Body of pancreas (tissue), 4 donors: ENCODE measurements around the gene PIP4K2C. TPM values are rescaled to one million over a fixed set of nuclear protein-coding genes. Genes with fewer than 3 reads are reported as not detected.
A peak's percentile ranks its signal among the peaks of the same experiment; 100 is the strongest.
"Not testable (repeated sequence)": the region's sequence is repeated elsewhere in the genome, so short reads cannot be mapped to it uniquely, and the experiment has no call there.

ENCODE experiments used
- ATAC-seq: fragments of 150-250 bp; one replicate; pipeline ENCODE4 v1.9.1; 2016
- DNase-seq, 4 donors: peaks; one replicate each; pipeline ENCODE4 v3.0.0-alpha.2; 2019
- H3K27ac ChIP-seq, 4 donors: fragments of 200-600 bp; sonication (generic); 1 replicate in 3 of 4; 2 replicates in 1 of 4; pipeline versions ENCODE4 v1.5.1 to v1.6.1; 2016 to 2019; ENCODE audit warnings: mild to moderate bottlenecking in 1 of 4, mixed read lengths in 1 of 4, moderate library complexity in 1 of 4
- H3K27me3 ChIP-seq, 2 donors: fragments of 200-600 bp; sonication (generic); one replicate each; pipeline ENCODE4 v1.6.0; 2016; ENCODE audit warnings: mild to moderate bottlenecking in 1 of 2
- H3K36me3 ChIP-seq, 2 donors: fragments of 200-600 bp; sonication (generic); replicated peaks in 1 of 2; 2 replicates each; pipeline ENCODE4 v1.5.1; 2016; ENCODE audit warnings: low read depth in 2 of 2; ENCODE audit not compliant: insufficient read depth in 1 of 2
- H3K4me1 ChIP-seq: fragments of 200-600 bp; sonication (generic); one replicate; pipeline ENCODE4 v1.6.0; 2016
- H3K4me3 ChIP-seq, 2 donors: fragments of 200-600 bp; sonication (generic); 1 replicate in 1 of 2; 2 replicates in 1 of 2; pipeline ENCODE4 v1.5.1; 2016 to 2019
- H3K9me3 ChIP-seq, 3 donors: fragments of 200-600 bp; sonication (generic); 1 replicate in 2 of 3; 2 replicates in 1 of 3; pipeline ENCODE4 v1.5.1; 2016
- CTCF ChIP-seq, 7 experiments: fragments of 450-650 bp in 4 of 7; fragments of 200-600 bp in 3 of 7; sonication (generic) in 3 of 7; IDR thresholded peaks; one replicate each; pipeline ENCODE4 v1.5.1; 2016 to 2019; ENCODE audit warnings: antibody characterized with exemption in 7 of 7
- POLR2A ChIP-seq, 3 donors: fragments of 450-650 bp; IDR thresholded peaks; one replicate each; pipeline ENCODE4 v1.6.1; 2016; ENCODE audit warnings: antibody characterized with exemption in 3 of 3, mild to moderate bottlenecking in 2 of 3
- WGBS, 2 donors: methylation state at CpG; one replicate each; pipeline ENCODE4 v1.1.5; 2017; 5-methylcytosine and 5-hydroxymethylcytosine counted together
- intact Hi-C: fragments of 100-400 bp; cut with DNase I; formaldehyde crosslinking; loops from one replicate; pipeline ENCODE4 v1.15.1; 2023
- total RNA-seq, 2 donors: library from RNA; depleted of rRNA; stranded (reverse); fragments of >200 nt; gene quantifications; one replicate each; pipeline ENCODE4 v1.1.0, GENCODE V29; 2016

Gene PIP4K2C
- total RNA-seq, 2 donors from 2014 or later: 12.2 to 48.0 TPM

- TF ChIP-seq POLR2A (IDR thresholded peaks at IDR 0.05): no peak
- TF ChIP-seq CTCF (IDR thresholded peaks at IDR 0.05): no peak
- Histone ChIP-seq H3K4me1 (peaks cover 20% of the 10 kb centered on the region), H3K9me3 (no peaks in the 10 kb centered on the region), H3K27ac (no peak overlapping the region), H3K4me3 (no peak overlapping the region), H3K36me3 (no peaks in the 10 kb centered on the region), H3K27me3 (peaks cover 0 to 4% of the 10 kb centered on the region in 2 donors)
- 52 to 58% methylated on average over 3 of the region's 3 CpGs for WGBS, 2 donors
- intact Hi-C loops: no loop called here
- no peak for DNase-seq
- ATAC-seq: no peak
Measured at GRCh38 chr12:57637364-57637763, 46.4 kb downstream of the PIP4K2C start.

- peaks cover 0 to 3% of the 10 kb centered on the region in 2 donors for H3K27me3 ChIP-seq
- ATAC-seq: no peak
- no peak overlapping the region for H3K27ac ChIP-seq
- H3K4me3 ChIP-seq: no peak overlapping the region
- WGBS, 2 donors: 88 to 92% methylated on average over 3 of the region's 3 CpGs
- DNase-seq: no peak
- intact Hi-C loops: no loop called here
- TF ChIP-seq CTCF (IDR thresholded peaks at IDR 0.05): no peak
- TF ChIP-seq POLR2A (IDR thresholded peaks at IDR 0.05): no peak
- peaks cover 14% of the 10 kb centered on the region for H3K4me1 ChIP-seq
- H3K9me3 ChIP-seq: no peaks in the 10 kb centered on the region
- no peaks in the 10 kb centered on the region for H3K36me3 ChIP-seq
Measured at GRCh38 chr12:57638096-57638495, 47.1 kb downstream of the PIP4K2C start.

GRCh38 chr12:57640175-57641042, 49.4 kb downstream of the PIP4K2C start:
- no peak overlapping the region for H3K27ac ChIP-seq
- intact Hi-C loops: no loop called here
- no peak for DNase-seq
- no peaks in the 10 kb centered on the region for H3K36me3 ChIP-seq
- no peaks in the 10 kb centered on the region for H3K27me3 ChIP-seq
- no peaks in the 10 kb centered on the region for H3K9me3 ChIP-seq
- H3K4me1 ChIP-seq: peaks cover 10% of the 10 kb centered on the region
- WGBS, 2 donors: 74 to 75% methylated on average over 7 of the region's 7 CpGs
- no peak for ATAC-seq
- no peak overlapping the region for H3K4me3 ChIP-seq
- TF ChIP-seq POLR2A (IDR thresholded peaks at IDR 0.05) (no peak), CTCF (IDR thresholded peaks at IDR 0.05) (no peak)

- no peak for ATAC-seq
- no peaks in the 10 kb centered on the region for H3K27me3 ChIP-seq
- TF ChIP-seq POLR2A (IDR thresholded peaks at IDR 0.05) (no peak), CTCF (IDR thresholded peaks at IDR 0.05) (no peak)
- peaks cover 10% of the 10 kb centered on the region for H3K4me1 ChIP-seq
- 27 to 34% methylated on average over 5 of the region's 5 CpGs for whole genome bisulfite sequencing, 2 donors
- no peak overlapping the region for H3K4me3 ChIP-seq
- H3K36me3 ChIP-seq: no peaks in the 10 kb centered on the region
- peak overlapping the region in 1 of 4 donors; percentile 20 for H3K27ac ChIP-seq
- H3K9me3 ChIP-seq: no peaks in the 10 kb centered on the region
- peak; percentile 46 to 67 (median 50) for DNase-seq
- intact Hi-C loops: no loop called here
Measured at GRCh38 chr12:57641699-57642442, 50.9 kb downstream of the PIP4K2C start.

GRCh38 chr12:57645990-57646658, 55.1 kb downstream of the PIP4K2C start:
- H3K4me3 ChIP-seq: not testable (repeated sequence)

GRCh38 chr12:57646659-57647049, 55.7 kb downstream of the PIP4K2C start:
- H3K36me3 ChIP-seq: not testable (repeated sequence)

More at GRCh38 chr12:57645990-57646658, 55.1 kb downstream of the PIP4K2C start:
- H3K4me1 ChIP-seq, H3K27ac ChIP-seq, H3K27me3 ChIP-seq, ATAC-seq, intact Hi-C loops, H3K9me3 ChIP-seq, H3K36me3 ChIP-seq, DNase-seq: not testable (repeated sequence)
- WGBS, 2 donors: 54 to 60% methylated on average over 7 to 10 of the region's 13 CpGs

More at GRCh38 chr12:57646659-57647049, 55.7 kb downstream of the PIP4K2C start:
- DNase-seq, ATAC-seq, intact Hi-C loops, H3K27ac ChIP-seq, H3K4me3 ChIP-seq, H3K9me3 ChIP-seq, H3K4me1 ChIP-seq, H3K27me3 ChIP-seq: not testable (repeated sequence)
- WGBS, 2 donors: 100% methylated on average over 5 of the region's 15 CpGs; no CpG with 5 or more reads in 1 of the 2 donors
